Pancreas (tissue), 10 donors: ENCODE results near the gene PLIN1. TPM values are rescaled to one million over a fixed set of nuclear protein-coding genes. Genes with fewer than 3 reads are reported as not detected.

Source experiments
- ATAC-seq, 4 donors: fragments of 200-7000 bp; cut with Tn5 transposase; one replicate each; pipeline versions ENCODE4 v1.8.0 to v1.9.1; 2020; ENCODE audit warnings: mild to moderate bottlenecking in 4 of 4, moderate library complexity in 4 of 4
- DNase-seq, 6 donors: peaks; one replicate each; pipeline ENCODE4 v3.0.0-alpha.2; 2020
- FAIRE-seq: peaks from 2 replicates; lab custom pipeline; 2012; peaks lifted over from hg19 to GRCh38; lab: Jason Lieb, UNC
- H3K27ac ChIP-seq, 4 donors: fragments of 200-600 bp; sonication (generic); 1 replicate in 3 of 4; 2 replicates in 1 of 4; pipeline versions ENCODE4 v1.5.0 to v1.8.0; 2020
- H3K27me3 ChIP-seq, 4 donors: fragments of 200-600 bp; one replicate each; pipeline ENCODE4 v1.8.0; 2021
- H3K36me3 ChIP-seq, 3 donors: fragments of 200-600 bp; sonication (generic) in 1 of 3; one replicate each; pipeline versions ENCODE4 v1.5.0 to v1.8.0; 2020 to 2021
- H3K4me1 ChIP-seq, 3 donors: fragments of 200-600 bp; one replicate each; pipeline ENCODE4 v1.8.0; 2021
- H3K4me3 ChIP-seq, 4 donors: fragments of 200-600 bp; sonication (generic) in 2 of 4; one replicate each; pipeline versions ENCODE4 v1.5.0 to v1.8.0; 2020 to 2021
- H3K9me3 ChIP-seq, 4 donors: fragments of 200-600 bp; one replicate each; pipeline ENCODE4 v1.8.0; 2021
- WGBS, 2 donors: extraction: QIAGEN DNeasy Blood & Tissue Kit; methylation state at CpG; one replicate each; pipeline ENCODE4 v1.1.7; 2013; 5-methylcytosine and 5-hydroxymethylcytosine counted together
- intact Hi-C, 3 donors: fragments of 100-400 bp; cut with DNase I; formaldehyde crosslinking; loops; one replicate each; pipeline versions ENCODE4 v1.11.1 to v1.14.2; 2022
- polyA plus RNA-seq, 2 donors: library from polyadenylated mRNA; stranded (reverse); fragments of 200-250 nt; gene quantifications; one replicate each; pipeline ENCODE4 v1.2.3, GENCODE V29; 2013
- total RNA-seq, 6 donors: library from RNA; stranded (reverse); fragmentation: NEBNext Ultra II Directional in 4 of 6; extraction: Animal tissue kit (Norgen Biotek cat#: 25700) in 4 of 6; gene quantifications; one replicate each; pipeline versions ENCODE4 v1.2.1 to v1.2.4, GENCODE V29; 2021 to 2023
- TF ChIP-seq, protein P1 (sequence below), 4 donors: fragments of 200-600 bp; sonication (generic) in 3 of 4; IDR thresholded peaks; one replicate each; pipeline versions ENCODE4 v1.5.0 to v1.8.0; 2021; ENCODE audit warnings: antibody characterized with exemption in 4 of 4
- donor health status: healthy with polysubstance abuse.
- donor health status: DM: no; HTN: no; CAD: no; lungs with moderate emphysema.
- donor health status: DM: no; HTN: no; CAD: no.
- donor health status: control.
- donor health status: control.
- donor health status: Bipolar disorder and iron deficiency.
- donor health status: DM: yes; HTN: yes; CAD: no.
- donor health status: DM: no; HTN: no; CAD: no.
- donor health status: DM: no; HTN: no; CAD: no.
- donor health status: DM: yes; HTN: yes; CAD: no.

The PLIN1 gene
- total and polyA plus RNA-seq, 8 donors = 0.47 to 21.2 (median 3.2) TPM

DNA sequence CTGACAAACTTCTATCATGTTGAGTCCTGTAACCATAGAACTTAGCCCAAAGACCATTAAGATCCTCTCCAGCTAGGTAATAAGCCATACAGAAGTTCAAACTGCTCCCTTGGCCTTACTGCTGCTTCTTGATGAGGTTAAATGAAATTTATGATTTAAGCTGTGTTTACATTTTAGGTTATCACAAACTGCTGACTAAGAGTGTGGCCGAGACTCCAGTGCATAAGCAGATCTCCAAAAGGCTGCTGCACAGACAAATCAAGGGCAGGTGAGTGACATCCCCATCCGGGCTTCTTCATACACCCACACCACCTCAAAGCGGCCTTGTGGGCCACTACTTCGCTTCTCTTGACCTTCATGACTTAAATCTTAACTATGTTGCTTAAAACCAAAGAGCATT lies 62.9 kb downstream of the PLIN1 start:
- H3K9me3 ChIP-seq = no peaks in the 10 kb centered on the region

DNA sequence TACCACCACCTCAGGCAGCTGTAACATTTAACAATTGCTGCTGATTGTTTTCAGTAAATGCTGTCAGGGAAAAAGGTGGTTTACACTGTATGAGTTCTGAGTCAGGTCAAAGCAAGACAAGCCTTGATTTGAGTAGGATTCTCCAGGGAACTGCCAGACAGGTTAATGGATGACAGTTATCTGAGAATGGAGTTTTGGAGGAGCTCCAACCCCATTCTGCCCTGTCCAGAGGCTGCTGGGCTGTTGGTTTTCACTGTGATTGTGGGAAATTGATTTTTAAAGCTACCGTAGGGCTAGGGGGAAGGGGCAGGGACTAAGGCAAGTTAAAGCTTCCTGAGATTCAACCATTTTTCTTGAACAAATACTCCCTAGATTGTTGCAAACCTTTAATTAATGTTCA lies 64.0 kb downstream of the PLIN1 start:
- WGBS, 2 donors = 79% methylated on average over 1 of the region's 1 CpG

More for the DNA sequence above, 62.9 kb downstream of the PLIN1 start:
- no peak for ATAC-seq
- no peak for FAIRE-seq
- Histone ChIP-seq H3K27ac (no peak overlapping the region), H3K27me3 (no peaks in the 10 kb centered on the region), H3K4me3 (no peak overlapping the region), H3K4me1 (no peaks in the 10 kb centered on the region), H3K36me3 (no peaks in the 10 kb centered on the region)
- DNase-seq = no peak
- WGBS, 2 donors = 92 to 93% methylated on average over 4 of the region's 4 CpGs
- TF ChIP-seq, protein P1, sequence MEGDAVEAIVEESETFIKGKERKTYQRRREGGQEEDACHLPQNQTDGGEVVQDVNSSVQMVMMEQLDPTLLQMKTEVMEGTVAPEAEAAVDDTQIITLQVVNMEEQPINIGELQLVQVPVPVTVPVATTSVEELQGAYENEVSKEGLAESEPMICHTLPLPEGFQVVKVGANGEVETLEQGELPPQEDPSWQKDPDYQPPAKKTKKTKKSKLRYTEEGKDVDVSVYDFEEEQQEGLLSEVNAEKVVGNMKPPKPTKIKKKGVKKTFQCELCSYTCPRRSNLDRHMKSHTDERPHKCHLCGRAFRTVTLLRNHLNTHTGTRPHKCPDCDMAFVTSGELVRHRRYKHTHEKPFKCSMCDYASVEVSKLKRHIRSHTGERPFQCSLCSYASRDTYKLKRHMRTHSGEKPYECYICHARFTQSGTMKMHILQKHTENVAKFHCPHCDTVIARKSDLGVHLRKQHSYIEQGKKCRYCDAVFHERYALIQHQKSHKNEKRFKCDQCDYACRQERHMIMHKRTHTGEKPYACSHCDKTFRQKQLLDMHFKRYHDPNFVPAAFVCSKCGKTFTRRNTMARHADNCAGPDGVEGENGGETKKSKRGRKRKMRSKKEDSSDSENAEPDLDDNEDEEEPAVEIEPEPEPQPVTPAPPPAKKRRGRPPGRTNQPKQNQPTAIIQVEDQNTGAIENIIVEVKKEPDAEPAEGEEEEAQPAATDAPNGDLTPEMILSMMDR (IDR thresholded peaks at IDR 0.05) = no peak
- intact Hi-C loops = no loop called here

More for the DNA sequence above, 64.0 kb downstream of the PLIN1 start:
- no peak for ATAC-seq
- Histone ChIP-seq H3K4me1 (no peaks in the 10 kb centered on the region), H3K27ac (no peak overlapping the region), H3K36me3 (no peaks in the 10 kb centered on the region), H3K9me3 (no peaks in the 10 kb centered on the region), H3K27me3 (no peaks in the 10 kb centered on the region), H3K4me3 (no peak overlapping the region)
- no peak for DNase-seq
- intact Hi-C loops = no loop called here
- FAIRE-seq = no peak
- TF ChIP-seq, protein P1 (IDR thresholded peaks at IDR 0.05) = no peak

Other genes starting within 250 kb of the PLIN1 start
- under 1 TPM; 0.12 to 0.92 (median 0.78) TPM for gene RHCG, start 182.8 kb downstream of the PLIN1 start, total RNA-seq
- under 1 TPM; 0.57 to 0.68 TPM for gene RHCG, start 182.8 kb downstream of the PLIN1 start, polyA plus RNA-seq
- under 1 TPM in 4 of 6 donors, not detected in 2; 0.03 to 0.18 (median 0.14) TPM for gene TICRR, start 103.9 kb downstream of the PLIN1 start, total RNA-seq
- under 1 TPM in 1 of 2 donors, not detected in 1; 0.04 TPM for gene TICRR, start 103.9 kb downstream of the PLIN1 start, polyA plus RNA-seq
- gene KIF7, start 23.9 kb downstream of the PLIN1 start, total RNA-seq = 1 to 10 TPM in 1 of 6 donors, under 1 TPM in 5; 0.43 to 1.5 (median 0.63) TPM
- gene KIF7, start 23.9 kb downstream of the PLIN1 start, polyA plus RNA-seq = 1 to 10 TPM in 1 of 2 donors, under 1 TPM in 1; 0.66 to 1.3 TPM
- 1 to 10 TPM; 4.8 to 6.5 (median 5.2) TPM for gene PEX11A, start 11.4 kb upstream of the PLIN1 start, total RNA-seq
- gene PEX11A, start 11.4 kb upstream of the PLIN1 start, polyA plus RNA-seq = 10 to 100 TPM in 1 of 2 donors, 1 to 10 TPM in 1; 4.4 to 10.1 TPM
- gene WDR93, start 11.4 kb upstream of the PLIN1 start, total RNA-seq = under 1 TPM in 5 of 6 donors, not detected in 1; 0.09 to 0.31 (median 0.15) TPM
- gene WDR93, start 11.4 kb upstream of the PLIN1 start, polyA plus RNA-seq = under 1 TPM; 0.11 to 0.92 TPM
- 1 to 10 TPM; 1.5 to 4.0 (median 2.4) TPM for gene MESP1, start 71.9 kb upstream of the PLIN1 start, total RNA-seq
- 1 to 10 TPM; 1.1 to 2.1 TPM for gene MESP1, start 71.9 kb upstream of the PLIN1 start, polyA plus RNA-seq
- under 1 TPM in 4 of 6 donors, not detected in 2; 0.16 to 0.46 (median 0.30) TPM for gene MESP2, start 97.0 kb upstream of the PLIN1 start, total RNA-seq
- under 1 TPM in 1 of 2 donors, not detected in 1; 0.12 TPM for gene MESP2, start 97.0 kb upstream of the PLIN1 start, polyA plus RNA-seq
- gene ANPEP, start 135.5 kb upstream of the PLIN1 start, total RNA-seq = 1,000 to 10,000 TPM in 2 of 6 donors, 100 to 1,000 TPM in 4; 401 to 1,207 (median 921) TPM
- 100 to 1,000 TPM; 388 to 524 TPM for gene ANPEP, start 135.5 kb upstream of the PLIN1 start, polyA plus RNA-seq
- gene AP3S2, start 214.6 kb upstream of the PLIN1 start, total RNA-seq = 10 to 100 TPM; 15.7 to 25.2 (median 21.2) TPM
- gene AP3S2, start 214.6 kb upstream of the PLIN1 start, polyA plus RNA-seq = 10 to 100 TPM; 11.0 to 16.6 TPM
- gene ARPIN, start 233.6 kb upstream of the PLIN1 start, total RNA-seq = 10 to 100 TPM; 26.2 to 49.8 (median 33.0) TPM
- 10 to 100 TPM; 12.6 to 21.6 TPM for gene ARPIN, start 233.6 kb upstream of the PLIN1 start, polyA plus RNA-seq